Progenitor cell of endocrine pancreas (in vitro differentiated cells): ENCODE results near the gene BICDL1. TPM values are rescaled to one million over a fixed set of nuclear protein-coding genes. Genes with fewer than 3 reads are reported as not detected.

Experiments
- DNase-seq: peaks from one replicate; pipeline ENCODE4 v3.0.0; 2021; ENCODE audit warnings: low spot score; ENCODE audit not compliant: unreplicated experiment
- H3K27ac Mint-ChIP-seq: 2 replicates; pipeline ENCODE4 v1.8.0; 2021; ENCODE audit warnings: mild to moderate bottlenecking, moderate library complexity, mixed read lengths
- H3K27me3 Mint-ChIP-seq: 2 replicates; pipeline ENCODE4 v1.8.0; 2021; ENCODE audit warnings: mixed read lengths
- H3K36me3 Mint-ChIP-seq: 2 replicates; pipeline ENCODE4 v1.8.0; 2022; ENCODE audit warnings: mixed read lengths; ENCODE audit not compliant: insufficient read depth
- H3K4me1 Mint-ChIP-seq: 2 replicates; pipeline ENCODE4 v1.8.0; 2021; ENCODE audit warnings: low read depth, mixed read lengths
- H3K4me3 Mint-ChIP-seq: 2 replicates; pipeline ENCODE4 v1.8.0; 2021; ENCODE audit warnings: low read depth, mild to moderate bottlenecking, moderate library complexity, mixed read lengths
- H3K9me3 Mint-ChIP-seq: 2 replicates; pipeline ENCODE4 v1.8.0; 2021; ENCODE audit warnings: low read depth, mixed read lengths
- total RNA-seq: library from RNA; stranded (reverse); gene quantifications from 2 replicates; pipeline ENCODE4 v1.2.1, GENCODE V29; 2021
- TF ChIP-seq, protein P1 (sequence below): fragments of 200-600 bp; sonication (generic); IDR thresholded peaks from one replicate; pipeline ENCODE4 v1.5.0; 2021; ENCODE audit warnings: antibody characterized with exemption, mild to moderate bottlenecking; ENCODE audit not compliant: unreplicated experiment

Gene BICDL1
- total RNA-seq, 1 donor from 2014 or later, result 11.1 TPM

DNA sequence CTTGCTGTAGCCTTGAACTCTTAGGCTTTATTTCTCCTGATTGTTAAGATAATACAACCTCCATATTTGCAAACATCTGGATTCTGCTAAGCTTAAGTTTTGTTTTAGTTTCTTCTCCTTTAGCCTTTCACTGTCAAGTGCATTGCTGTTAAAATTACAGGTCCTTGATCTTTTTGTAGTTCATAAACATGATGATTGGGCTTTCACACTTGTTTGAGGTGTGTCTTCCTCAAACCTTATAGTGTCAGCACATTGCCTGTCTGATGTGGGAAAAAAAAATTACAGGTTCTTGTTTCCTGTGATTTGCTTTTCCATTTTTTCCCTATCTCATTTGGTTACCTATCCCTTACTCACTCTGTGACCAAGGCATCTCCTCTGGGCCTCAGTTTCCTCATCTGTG is 59.2 kb downstream of the BICDL1 start:
- peaks cover 3% of the 10 kb centered on the region for H3K27me3 Mint-ChIP-seq
- no peak for DNase-seq
- H3K9me3 Mint-ChIP-seq, result peaks cover 5% of the 10 kb centered on the region
- no peak overlapping the region for H3K27ac Mint-ChIP-seq
- H3K4me1 Mint-ChIP-seq, result no peaks in the 10 kb centered on the region
- no peak overlapping the region for H3K4me3 Mint-ChIP-seq
- H3K36me3 Mint-ChIP-seq, result peaks cover 2% of the 10 kb centered on the region
- TF ChIP-seq, protein P1, sequence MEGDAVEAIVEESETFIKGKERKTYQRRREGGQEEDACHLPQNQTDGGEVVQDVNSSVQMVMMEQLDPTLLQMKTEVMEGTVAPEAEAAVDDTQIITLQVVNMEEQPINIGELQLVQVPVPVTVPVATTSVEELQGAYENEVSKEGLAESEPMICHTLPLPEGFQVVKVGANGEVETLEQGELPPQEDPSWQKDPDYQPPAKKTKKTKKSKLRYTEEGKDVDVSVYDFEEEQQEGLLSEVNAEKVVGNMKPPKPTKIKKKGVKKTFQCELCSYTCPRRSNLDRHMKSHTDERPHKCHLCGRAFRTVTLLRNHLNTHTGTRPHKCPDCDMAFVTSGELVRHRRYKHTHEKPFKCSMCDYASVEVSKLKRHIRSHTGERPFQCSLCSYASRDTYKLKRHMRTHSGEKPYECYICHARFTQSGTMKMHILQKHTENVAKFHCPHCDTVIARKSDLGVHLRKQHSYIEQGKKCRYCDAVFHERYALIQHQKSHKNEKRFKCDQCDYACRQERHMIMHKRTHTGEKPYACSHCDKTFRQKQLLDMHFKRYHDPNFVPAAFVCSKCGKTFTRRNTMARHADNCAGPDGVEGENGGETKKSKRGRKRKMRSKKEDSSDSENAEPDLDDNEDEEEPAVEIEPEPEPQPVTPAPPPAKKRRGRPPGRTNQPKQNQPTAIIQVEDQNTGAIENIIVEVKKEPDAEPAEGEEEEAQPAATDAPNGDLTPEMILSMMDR, result no peak

DNA sequence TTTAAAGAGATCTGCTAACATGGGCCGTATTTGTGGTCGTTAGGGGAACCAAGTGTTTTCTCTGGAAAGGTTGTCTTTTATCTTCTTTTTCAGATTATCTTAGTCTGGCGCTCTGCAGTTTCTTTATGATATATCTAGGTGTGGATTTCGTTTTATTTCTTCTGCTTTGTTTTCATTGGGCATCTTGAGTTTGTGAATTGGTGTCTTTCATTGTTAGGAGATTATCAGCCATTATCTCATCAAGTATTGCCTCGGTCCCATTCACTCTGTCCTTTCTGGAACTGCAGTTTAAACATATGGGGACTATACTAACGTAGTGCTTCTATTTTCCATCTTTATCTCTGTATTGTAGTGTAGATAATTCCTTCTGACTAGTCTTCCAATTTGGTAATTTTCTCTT is 60.4 kb downstream of the BICDL1 start:
- Mint-ChIP-seq H3K4me3 (no peak overlapping the region), H3K27me3 (peaks cover 3% of the 10 kb centered on the region), H3K9me3 (peaks cover 5% of the 10 kb centered on the region), H3K36me3 (peaks cover 2% of the 10 kb centered on the region), H3K27ac (no peak overlapping the region), H3K4me1 (no peaks in the 10 kb centered on the region)
- DNase-seq, result no peak
- TF ChIP-seq, protein P1, result no peak

DNA sequence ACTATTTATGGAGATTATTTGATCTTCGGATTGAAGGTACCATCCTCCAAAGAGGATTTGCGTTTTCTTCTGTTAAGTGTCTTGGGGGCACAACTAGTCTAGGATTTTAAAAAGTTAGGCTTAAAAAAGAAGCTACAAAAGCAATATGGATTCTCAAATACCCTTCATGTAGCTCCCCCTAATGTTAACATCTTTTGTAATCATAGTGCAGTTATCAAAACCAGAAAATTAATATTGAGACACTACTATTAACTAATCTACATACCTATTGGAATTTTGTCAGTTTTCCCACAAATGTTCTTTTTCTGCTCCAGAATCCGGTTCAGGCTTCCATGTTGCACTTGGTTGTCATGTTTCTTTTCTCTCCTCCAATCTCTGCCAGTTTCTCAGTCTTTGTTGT is 62.5 kb downstream of the BICDL1 start:
- H3K36me3 Mint-ChIP-seq, result peaks cover 2% of the 10 kb centered on the region
- peaks cover 1% of the 10 kb centered on the region for H3K4me1 Mint-ChIP-seq
- TF ChIP-seq, protein P1, result no peak
- no peak for DNase-seq
- H3K9me3 Mint-ChIP-seq, result peaks cover 5% of the 10 kb centered on the region
- no peak overlapping the region for H3K27ac Mint-ChIP-seq
- no peak overlapping the region for H3K4me3 Mint-ChIP-seq
- peaks cover 3% of the 10 kb centered on the region for H3K27me3 Mint-ChIP-seq

DNA sequence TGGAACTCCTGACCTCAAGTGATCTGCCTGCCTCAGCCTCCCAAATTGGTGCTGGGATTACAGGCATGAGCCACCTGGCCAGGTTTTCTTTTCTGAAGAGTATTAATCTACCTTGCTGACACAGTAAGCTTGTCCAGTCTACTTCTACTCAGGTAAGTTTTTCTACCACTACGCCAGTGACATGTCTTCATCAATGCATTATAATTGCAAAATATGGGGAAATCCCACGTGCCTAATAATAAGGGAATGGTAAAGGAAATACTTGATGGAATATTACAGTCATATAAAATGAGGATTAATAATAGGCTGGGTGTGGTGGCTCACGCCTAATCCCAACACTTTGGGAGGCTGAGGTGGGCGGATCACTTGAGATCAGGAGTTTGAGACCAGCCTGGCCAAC is 65.3 kb downstream of the BICDL1 start:
- Mint-ChIP-seq H3K4me1 (peaks cover 1% of the 10 kb centered on the region), H3K27ac (no peak overlapping the region), H3K9me3 (peaks cover 5% of the 10 kb centered on the region), H3K4me3 (no peak overlapping the region), H3K36me3 (peaks cover 2% of the 10 kb centered on the region), H3K27me3 (no peaks in the 10 kb centered on the region)
- TF ChIP-seq, protein P1, result no peak
- no peak for DNase-seq

DNA sequence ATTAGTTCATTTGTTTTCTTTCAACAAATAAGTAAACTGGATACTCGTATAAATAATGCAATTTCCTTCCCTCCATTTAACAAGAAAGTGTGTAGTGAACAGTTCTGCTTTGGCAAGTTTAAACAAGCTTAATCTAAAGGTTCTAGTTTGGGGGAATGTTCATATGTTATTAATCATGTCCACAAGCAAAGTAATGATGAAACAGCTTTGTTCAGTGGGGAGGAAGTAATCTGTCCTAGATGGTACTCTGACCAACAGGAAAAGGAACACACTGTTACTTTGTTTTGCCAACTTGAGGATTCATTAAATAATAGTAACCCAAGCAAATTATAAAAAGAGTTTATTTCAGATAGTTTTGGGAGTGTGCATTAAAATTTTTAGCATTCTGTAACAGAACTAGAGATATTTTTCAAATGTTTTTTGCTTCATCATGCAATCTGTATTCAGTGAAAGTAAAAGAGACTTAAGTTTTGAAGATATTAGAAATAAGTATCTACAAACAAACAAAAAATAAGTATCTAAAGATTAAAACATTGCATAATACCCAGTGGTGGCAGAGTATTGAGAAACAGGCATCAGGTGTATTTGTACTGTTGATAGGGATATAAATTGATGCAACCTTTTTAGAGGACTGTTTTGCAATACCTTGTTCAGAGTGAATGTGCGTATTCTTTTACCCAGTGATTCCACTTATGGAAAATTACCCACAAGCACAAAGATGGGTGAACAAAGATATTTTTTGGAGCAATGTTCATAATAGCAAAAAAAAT is 66.4 kb downstream of the BICDL1 start:
- Mint-ChIP-seq H3K27me3 (no peaks in the 10 kb centered on the region), H3K36me3 (peaks cover 2% of the 10 kb centered on the region), H3K9me3 (peaks cover 5% of the 10 kb centered on the region), H3K4me3 (no peak overlapping the region), H3K4me1 (peaks cover 5% of the 10 kb centered on the region), H3K27ac (no peak overlapping the region)
- TF ChIP-seq, protein P1, result no peak
- DNase-seq, result no peak
